Skeletal muscle cell (primary cell): ENCODE results near the gene UGCG.
"Not testable (repeated sequence)": the region's sequence is repeated elsewhere in the genome, so short reads cannot be mapped to it uniquely, and the experiment has no call there.

Source experiments
- DNase-seq: peaks from one replicate; pipeline ENCODE4 v3.0.0-alpha.2; 2010; ENCODE audit warnings: low read depth
- H3K4me3 ChIP-seq: 2 replicates; pipeline ENCODE4 v1.5.1; 2011; ENCODE audit warnings: low read depth, mild to moderate bottlenecking, control low read depth, low read length, moderate library complexity

UGCG gene

GRCh38 chr9:111895996-111896941 is at the start of gene UGCG:
Gene UGCG, plus strand, starts transcription at chr9:111896814. Its CDS starts 402 bp downstream, at chr9:111897216.
- DNase-seq: peak; percentile 77
- H3K4me3 ChIP-seq: peak within 1 kb of the TSS; percentile 81

- DNase-seq: no peak
- H3K4me3 ChIP-seq: no peak overlapping the region
Observed at GRCh38 chr9:111851553-111851952, 45.1 kb upstream of the UGCG start.

- DNase-seq: no peak
Observed at GRCh38 chr9:111852291-111852690, 44.3 kb upstream of the UGCG start.

GRCh38 chr9:111853450-111853827 is 43.2 kb upstream of the UGCG start:
- no peak for DNase-seq
- no peak overlapping the region for H3K4me3 ChIP-seq

More at GRCh38 chr9:111852291-111852690, 44.3 kb upstream of the UGCG start:
- H3K4me3 ChIP-seq: no peak overlapping the region

GRCh38 chr9:111854799-111855198 is 41.8 kb upstream of the UGCG start:
- H3K4me3 ChIP-seq: no peak overlapping the region
- peak; percentile 54 for DNase-seq

- DNase-seq: peak; percentile 66
- no peak overlapping the region for H3K4me3 ChIP-seq
Observed at GRCh38 chr9:111857555-111858211, 38.9 kb upstream of the UGCG start.

- no peak overlapping the region for H3K4me3 ChIP-seq
- no peak for DNase-seq
Observed at GRCh38 chr9:111860443-111860842, 36.2 kb upstream of the UGCG start.

GRCh38 chr9:111863636-111864035 is 33.0 kb upstream of the UGCG start:
- H3K4me3 ChIP-seq: no peak overlapping the region
- no peak for DNase-seq

GRCh38 chr9:111866976-111867375 is 29.6 kb upstream of the UGCG start:
- DNase-seq: peak; percentile 47

GRCh38 chr9:111868475-111868874 is 28.1 kb upstream of the UGCG start:
- no peak for DNase-seq
- no peak overlapping the region for H3K4me3 ChIP-seq

More at GRCh38 chr9:111866976-111867375, 29.6 kb upstream of the UGCG start:
- H3K4me3 ChIP-seq: no peak overlapping the region

GRCh38 chr9:111870774-111871498 is 25.7 kb upstream of the UGCG start:
- H3K4me3 ChIP-seq: no peak overlapping the region
- DNase-seq: no peak

GRCh38 chr9:111871499-111871855 is 25.1 kb upstream of the UGCG start:
- H3K4me3 ChIP-seq: no peak overlapping the region
- no peak for DNase-seq

- no peak for DNase-seq
- no peak overlapping the region for H3K4me3 ChIP-seq
Observed at GRCh38 chr9:111872886-111873285, 23.7 kb upstream of the UGCG start.

GRCh38 chr9:111873901-111874300 is 22.7 kb upstream of the UGCG start:
- DNase-seq: no peak

GRCh38 chr9:111874500-111874899 is 22.1 kb upstream of the UGCG start:
- no peak overlapping the region for H3K4me3 ChIP-seq
- DNase-seq: no peak

More at GRCh38 chr9:111873901-111874300, 22.7 kb upstream of the UGCG start:
- H3K4me3 ChIP-seq: no peak overlapping the region

- not testable (repeated sequence) for H3K4me3 ChIP-seq, DNase-seq
Observed at GRCh38 chr9:111875291-111875690, 21.3 kb upstream of the UGCG start.

GRCh38 chr9:111875691-111876090 is 20.9 kb upstream of the UGCG start:
- DNase-seq: not testable (repeated sequence)

GRCh38 chr9:111876179-111876578 is 20.4 kb upstream of the UGCG start:
- no peak overlapping the region for H3K4me3 ChIP-seq
- DNase-seq: no peak

More at GRCh38 chr9:111875691-111876090, 20.9 kb upstream of the UGCG start:
- not testable (repeated sequence) for H3K4me3 ChIP-seq

GRCh38 chr9:111877420-111877819 is 19.2 kb upstream of the UGCG start:
- H3K4me3 ChIP-seq: no peak overlapping the region

GRCh38 chr9:111878946-111879345 is 17.7 kb upstream of the UGCG start:
- DNase-seq: no peak
- H3K4me3 ChIP-seq: no peak overlapping the region

More at GRCh38 chr9:111877420-111877819, 19.2 kb upstream of the UGCG start:
- DNase-seq: no peak
